HG02981 (cell line): ENCODE measurements around the gene TAS2R60.

Source experiments
- ATAC-seq: cut with Tn5 transposase; IDR thresholded peaks from one replicate; pipeline ENCODE4 v1.9.1; 2021; ENCODE audit warnings: mild to moderate bottlenecking, moderate library complexity; ENCODE audit not compliant: unreplicated experiment

Gene TAS2R60

GRCh38 chr7:143437578-143437977 is 5.7 kb upstream of the TAS2R60 start:
- no peak for ATAC-seq

DNA sequence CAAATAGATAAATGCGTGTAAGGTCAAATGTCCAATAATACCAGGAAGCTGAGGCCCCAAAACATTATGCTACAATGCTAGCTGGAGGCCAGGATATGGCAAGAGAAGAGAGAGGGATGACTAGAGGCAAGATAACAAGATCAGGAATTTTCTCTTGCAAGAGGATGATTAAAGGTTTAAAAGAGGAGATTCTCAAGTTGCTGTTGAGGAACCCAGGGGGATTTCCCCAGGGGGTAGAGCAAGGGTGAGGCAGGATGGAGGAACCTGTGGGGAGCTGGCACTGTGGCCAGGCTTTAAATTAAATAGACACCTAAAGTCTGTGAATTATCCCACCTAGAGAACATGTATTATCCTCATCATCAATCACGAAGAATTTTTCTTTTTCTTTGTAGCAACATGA is 3.4 kb upstream of the TAS2R60 start:
- ATAC-seq = no peak

GRCh38 chr7:143444063-143444782 is 970 bp downstream of the TAS2R60 start:
- ATAC-seq = no peak

DNA sequence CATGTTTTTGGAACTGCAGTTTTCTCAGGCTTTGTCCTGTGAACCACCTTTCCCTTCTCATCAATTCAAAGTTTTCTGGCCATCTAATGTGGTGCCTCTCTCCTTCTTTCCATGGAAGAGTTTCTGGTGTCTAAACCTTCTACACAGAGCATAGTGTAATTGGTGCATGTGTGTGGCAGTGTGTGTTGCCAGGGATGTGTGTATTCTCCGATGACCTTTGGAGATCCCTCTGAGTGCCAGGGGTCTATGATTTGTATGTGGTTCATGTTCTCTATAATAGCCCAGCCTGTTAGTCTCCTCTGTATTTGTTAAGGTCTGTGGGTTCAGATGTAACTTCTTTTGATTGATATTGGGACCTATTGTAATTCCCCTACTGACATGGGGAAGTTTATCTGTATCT is 1.5 kb downstream of the TAS2R60 start:
- no peak for ATAC-seq

- no peak for ATAC-seq
Observed at GRCh38 chr7:143447466-143447865, 4.2 kb downstream of the TAS2R60 start.

DNA sequence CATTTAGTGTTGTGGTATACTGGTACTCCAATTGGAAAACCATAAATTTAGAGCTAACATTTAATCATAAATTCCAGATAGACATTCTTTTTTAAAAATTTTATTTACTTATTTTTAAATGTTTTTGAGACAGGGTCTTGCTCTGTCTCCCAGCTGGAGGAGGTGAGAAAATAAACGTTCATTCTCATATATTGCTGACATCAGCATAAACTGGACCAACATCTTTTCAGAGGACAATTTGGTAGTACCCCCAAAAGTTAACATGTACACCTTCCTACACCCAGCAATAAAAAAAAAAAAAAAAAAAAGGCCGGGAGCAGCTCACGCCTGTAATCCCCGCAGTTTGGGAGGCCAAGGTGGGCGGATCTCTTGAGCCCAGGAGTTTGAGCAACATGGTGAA is 5.2 kb downstream of the TAS2R60 start:
- ATAC-seq = no peak

GRCh38 chr7:143449793-143450192 is 6.5 kb downstream of the TAS2R60 start:
- no peak for ATAC-seq

- ATAC-seq = no peak
Observed at GRCh38 chr7:143451122-143451521, 7.9 kb downstream of the TAS2R60 start.

GRCh38 chr7:143451746-143452145 is 8.5 kb downstream of the TAS2R60 start:
- ATAC-seq = no peak

GRCh38 chr7:143452495-143452894 is 9.2 kb downstream of the TAS2R60 start:
- ATAC-seq = no peak

- no peak for ATAC-seq
Observed at GRCh38 chr7:143454091-143454680, 10.9 kb downstream of the TAS2R60 start.

GRCh38 chr7:143455491-143455890 is 12.2 kb downstream of the TAS2R60 start:
- no peak for ATAC-seq

- ATAC-seq = no peak
Observed at GRCh38 chr7:143455942-143456341, 12.7 kb downstream of the TAS2R60 start.

- ATAC-seq = no peak
Observed at GRCh38 chr7:143456992-143457793, 13.9 kb downstream of the TAS2R60 start.

GRCh38 chr7:143458263-143458662 is 15.0 kb downstream of the TAS2R60 start:
- no peak for ATAC-seq

GRCh38 chr7:143458681-143459080 is 15.4 kb downstream of the TAS2R60 start:
- no peak for ATAC-seq

DNA sequence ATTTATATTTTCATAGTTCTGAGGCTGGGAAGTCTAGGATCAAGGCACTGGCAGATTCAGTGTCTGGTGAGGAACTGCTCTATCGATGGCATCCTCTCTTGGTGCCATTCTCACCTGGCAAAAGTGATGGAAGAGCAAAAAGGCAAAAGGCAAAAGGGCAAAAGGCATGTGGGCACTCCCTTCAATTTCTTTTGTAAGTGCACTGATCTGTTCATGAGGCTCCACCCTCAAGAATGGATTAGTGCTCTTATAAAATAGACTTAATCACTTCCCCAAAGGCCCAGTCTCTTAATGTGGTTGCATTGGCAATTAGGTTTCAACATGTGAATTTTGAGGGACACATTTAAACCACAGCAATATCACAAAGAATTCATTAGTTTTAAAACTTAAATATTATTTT is 16.1 kb downstream of the TAS2R60 start:
- ATAC-seq = no peak

DNA sequence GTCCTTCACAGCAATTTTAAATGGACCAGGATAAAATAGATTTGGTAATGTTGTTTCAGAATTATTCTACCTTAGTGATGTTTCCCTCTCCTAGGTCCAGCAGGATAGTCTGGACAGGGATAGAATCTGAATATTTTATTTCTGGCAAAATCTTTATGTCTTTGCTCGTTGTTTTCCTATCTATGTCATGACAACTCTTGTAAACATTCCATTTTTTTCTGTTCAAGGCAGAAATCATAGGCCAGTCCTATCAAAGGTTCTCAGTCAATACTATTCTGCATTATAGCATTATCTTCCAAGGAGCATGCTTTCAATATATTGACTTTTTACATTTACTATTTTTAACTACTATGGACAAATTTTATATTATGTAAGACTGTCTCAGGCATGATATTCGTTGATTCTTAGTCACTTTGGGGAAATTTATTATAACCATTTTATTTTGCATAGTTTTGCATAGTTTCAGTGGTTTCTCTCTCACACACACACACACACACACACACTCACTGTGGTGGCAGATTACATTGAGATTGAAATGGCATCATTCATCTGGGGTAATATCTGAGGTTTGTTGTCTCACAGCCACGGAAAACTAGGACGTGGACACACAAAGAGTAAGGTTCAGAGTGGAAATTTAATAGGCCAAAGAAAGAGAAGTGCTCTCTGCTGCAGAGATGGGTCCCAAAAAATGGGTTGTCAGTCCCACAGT is 17.2 kb downstream of the TAS2R60 start:
- no peak for ATAC-seq

DNA sequence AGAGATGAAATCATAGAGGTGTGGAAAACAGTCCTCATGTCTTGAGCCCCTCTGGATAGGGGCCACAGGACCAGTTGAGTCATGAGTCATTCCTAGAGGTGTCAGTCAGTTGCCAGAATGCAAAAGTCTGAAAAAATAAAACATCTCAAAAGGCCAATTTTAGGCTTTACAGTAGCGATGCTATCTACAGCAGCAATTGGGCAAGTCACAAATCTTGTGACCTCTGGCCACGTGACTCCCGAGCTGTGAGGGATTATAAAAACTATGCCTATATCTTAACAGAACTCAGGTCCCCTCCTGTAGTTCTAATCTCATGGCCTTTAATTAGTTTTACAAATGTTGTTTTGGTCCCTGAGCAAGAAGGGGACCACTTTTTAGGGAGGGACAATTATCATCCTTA is 18.8 kb downstream of the TAS2R60 start:
- no peak for ATAC-seq

GRCh38 chr7:143463556-143463955 is 20.3 kb downstream of the TAS2R60 start:
- ATAC-seq = no peak

DNA sequence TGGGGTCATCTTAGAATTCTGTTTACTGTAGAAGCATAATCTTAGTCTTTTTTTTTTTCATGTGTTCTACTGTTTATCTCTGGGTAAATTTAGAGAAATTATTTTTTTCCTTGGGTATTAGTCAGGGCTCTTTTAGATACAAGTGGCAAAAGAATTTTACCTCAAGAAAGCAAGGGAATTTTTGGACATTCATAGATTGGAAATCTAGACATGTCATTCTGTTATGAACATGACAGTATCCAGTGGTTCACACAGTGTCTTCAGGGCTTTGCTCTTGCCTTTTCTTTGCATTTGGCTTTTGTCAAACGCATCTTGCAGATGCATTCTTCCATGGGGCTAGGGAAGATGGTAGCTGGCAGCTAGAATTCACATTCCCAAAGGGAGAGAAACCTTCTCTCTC is 20.7 kb downstream of the TAS2R60 start:
- no peak for ATAC-seq
